HCEC 1CT (cell line): ENCODE measurements around the gene TAS2R1.
A peak's percentile ranks its signal among the peaks of the same experiment; 100 is the strongest.

Experiments used
- DNase-seq: peaks from one replicate; pipeline ENCODE4 v3.0.0-alpha.2; 2017

TAS2R1 gene, protein sequence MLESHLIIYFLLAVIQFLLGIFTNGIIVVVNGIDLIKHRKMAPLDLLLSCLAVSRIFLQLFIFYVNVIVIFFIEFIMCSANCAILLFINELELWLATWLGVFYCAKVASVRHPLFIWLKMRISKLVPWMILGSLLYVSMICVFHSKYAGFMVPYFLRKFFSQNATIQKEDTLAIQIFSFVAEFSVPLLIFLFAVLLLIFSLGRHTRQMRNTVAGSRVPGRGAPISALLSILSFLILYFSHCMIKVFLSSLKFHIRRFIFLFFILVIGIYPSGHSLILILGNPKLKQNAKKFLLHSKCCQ

DNA sequence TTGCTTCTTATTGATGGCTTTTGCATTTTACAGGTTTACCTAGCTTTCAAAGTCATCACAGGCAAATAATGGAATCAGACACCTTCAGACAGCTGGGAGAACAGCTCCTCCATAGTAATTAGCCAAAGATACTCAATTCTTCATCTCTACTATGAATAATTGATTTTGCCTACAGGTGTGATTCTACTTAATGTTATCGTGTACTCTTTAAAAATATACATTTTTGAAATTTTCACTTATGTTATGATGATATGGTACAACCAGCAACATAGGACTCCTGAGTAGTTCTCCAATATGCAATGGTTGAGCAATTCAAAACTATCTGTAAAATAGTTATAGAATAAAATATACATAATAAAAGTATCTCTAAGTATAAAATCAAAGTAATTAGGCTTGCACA is at the start of gene TAS2R1:
TAS2R1 (minus strand) TSS at position 101 of the 400 bp plus-strand sequence. CDS start 319 bp downstream, outside the sequence.
- no peak for DNase-seq

DNA sequence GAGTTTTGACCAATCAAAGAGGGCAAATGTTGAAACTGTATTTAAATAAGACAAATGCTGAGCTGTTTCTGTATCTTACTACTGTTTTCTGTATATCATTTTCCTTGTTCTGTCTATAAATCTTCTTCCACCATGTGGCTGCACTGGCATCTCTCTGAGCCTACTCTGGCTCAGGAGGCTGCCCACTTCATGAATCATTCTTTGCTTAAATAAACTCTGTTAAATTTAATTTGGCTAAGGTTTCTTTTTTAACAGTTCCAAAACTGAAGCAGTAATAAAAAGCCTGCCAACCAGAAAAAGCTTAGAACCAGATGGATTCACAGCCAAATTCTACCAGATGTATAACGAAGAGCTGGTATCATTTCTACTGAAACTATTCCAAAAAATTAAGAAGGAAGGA is 40.2 kb upstream of the TAS2R1 start:
- no peak for DNase-seq

DNA sequence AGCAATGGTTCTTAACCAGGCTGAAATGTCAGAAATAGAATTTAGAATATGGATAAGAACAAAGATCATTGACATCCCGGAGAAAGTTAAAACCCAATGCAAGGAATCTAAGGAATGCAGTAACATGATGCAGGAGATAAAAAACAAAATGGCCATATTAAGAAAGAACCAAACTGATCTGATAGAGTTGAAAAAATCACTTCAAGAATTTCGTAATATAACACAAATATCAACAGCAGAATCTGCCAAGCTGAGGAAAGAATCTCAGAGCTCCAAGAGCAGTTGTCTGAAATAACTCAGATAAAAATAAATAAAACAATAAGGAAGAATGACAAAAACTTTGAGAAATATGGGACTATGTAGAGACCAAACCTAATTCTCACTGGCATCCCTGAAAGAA is 37.8 kb upstream of the TAS2R1 start:
- DNase-seq, result no peak

DNA sequence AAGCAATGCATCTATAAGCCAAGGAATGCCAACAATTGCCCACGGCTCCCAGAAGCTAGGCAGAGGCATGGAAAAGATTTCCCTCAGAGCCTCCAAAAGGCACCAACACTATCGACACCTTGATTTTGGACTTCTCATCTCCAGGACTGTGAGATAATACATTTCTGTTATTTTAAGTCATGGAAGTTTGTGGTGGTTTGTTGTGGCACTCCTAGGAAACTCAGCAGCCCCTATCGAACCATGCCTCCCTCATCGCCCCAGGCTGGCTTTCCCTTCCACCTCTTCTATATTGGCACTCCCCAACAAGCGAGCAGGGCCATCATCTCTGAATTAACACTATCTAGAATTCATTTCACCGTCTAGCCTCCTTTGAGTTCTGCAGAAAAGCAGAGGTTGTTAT is 33.7 kb upstream of the TAS2R1 start:
- DNase-seq, result no peak

DNA sequence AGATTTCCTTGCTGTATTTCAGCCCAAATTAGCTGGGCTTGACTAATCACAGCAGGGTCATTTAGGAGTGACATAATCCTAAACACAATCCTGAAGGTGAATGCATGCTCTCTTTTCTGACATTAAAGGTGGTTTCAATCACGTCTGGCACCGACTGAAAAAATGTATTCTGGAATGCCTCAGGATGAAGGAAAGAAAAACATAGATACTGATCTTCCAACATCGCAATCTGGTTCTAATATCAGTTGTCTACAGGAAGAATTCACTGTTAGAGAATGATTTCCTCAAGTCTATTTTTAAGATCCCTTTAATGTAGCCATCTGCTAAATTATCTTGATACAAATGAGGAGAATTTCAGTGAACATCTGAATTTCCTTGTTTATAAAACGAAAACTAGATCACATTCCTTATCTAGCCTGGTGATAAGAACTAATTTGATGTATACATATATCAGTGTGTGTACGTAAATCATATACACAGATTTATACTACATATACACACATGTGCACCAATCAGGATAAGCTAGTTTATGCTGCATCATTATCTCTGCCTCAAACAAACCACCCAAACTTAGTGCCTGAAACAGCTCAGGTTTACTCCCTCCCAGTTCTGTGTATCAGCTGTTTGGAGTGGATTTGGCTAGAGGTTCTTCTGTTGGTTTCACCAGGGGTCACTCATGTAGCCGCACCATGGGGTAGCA is 31.3 kb upstream of the TAS2R1 start:
- DNase-seq, result no peak

DNA sequence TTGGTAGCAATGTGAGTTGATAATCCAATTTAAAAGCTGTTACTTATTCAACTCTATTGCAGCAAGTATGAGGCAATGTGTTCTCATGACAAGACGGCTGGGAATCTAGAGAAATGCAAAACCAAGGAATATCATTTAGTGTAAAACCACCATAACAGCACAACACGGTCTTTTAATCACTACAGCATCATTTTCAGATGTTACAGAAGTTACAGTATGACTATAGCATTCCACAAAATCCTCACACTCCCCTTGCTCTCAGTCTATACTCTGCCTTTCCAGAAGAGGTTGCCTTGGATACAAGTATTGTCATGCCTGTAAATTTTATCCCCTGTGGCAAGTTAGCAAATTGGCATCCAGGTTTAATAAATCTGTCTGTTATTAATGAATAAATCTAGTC is 28.6 kb upstream of the TAS2R1 start:
- no peak for DNase-seq

DNA sequence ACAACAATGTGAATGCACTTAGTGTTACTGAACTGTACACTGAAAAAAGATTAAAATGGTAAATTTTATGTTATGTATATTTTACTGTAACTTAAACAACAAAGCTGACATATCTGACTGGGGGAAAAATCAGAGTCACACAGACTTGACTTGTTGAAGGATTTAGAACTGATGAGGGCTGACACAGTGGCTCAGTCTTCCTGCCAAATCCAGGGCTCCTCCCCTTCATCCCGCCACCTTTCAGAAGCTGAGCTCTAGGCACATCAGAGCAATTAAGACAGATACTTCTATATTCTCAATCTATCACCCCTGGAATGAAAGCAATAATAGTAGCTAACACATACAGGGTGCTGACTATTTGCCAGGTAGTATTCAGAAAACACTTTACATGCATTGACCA is 27.7 kb upstream of the TAS2R1 start:
- no peak for DNase-seq

DNA sequence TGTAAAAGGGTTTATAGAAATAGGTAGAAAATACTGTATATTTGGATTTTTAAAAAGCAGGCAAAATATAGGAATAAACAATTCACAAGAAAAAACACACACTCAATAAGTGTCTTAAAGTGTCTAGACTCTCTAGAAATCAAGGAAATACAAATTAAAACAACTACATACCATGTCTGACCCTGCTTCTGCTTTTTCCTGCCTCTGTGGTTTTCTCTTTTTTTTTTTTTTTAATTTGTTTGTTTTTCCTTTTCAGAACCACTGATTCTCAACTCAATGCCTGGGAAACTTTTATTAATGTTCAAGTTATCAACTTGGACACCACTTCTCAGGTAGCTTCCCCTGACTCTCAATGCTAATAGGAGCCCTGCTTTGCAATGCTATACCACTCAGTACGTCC is 25.5 kb upstream of the TAS2R1 start:
- no peak for DNase-seq

DNA sequence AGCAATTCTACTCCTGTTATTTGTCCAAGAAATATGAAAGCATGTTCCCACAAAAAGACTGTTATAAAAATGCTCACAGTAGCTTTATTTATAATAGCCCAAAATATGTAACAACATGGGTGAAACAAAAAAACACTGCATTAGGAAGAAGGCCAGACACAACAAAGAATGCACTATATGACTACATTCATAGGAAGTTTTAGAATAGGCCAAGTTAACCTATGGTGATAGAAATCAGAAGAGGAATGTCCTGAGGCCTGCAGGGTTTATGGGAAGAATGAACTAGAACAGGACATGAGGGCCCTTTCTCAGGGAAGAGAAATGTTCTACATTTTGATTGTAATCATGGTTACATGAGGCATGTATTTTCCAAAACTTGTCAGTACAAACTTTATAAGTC is 24.7 kb upstream of the TAS2R1 start:
- DNase-seq, result no peak

DNA sequence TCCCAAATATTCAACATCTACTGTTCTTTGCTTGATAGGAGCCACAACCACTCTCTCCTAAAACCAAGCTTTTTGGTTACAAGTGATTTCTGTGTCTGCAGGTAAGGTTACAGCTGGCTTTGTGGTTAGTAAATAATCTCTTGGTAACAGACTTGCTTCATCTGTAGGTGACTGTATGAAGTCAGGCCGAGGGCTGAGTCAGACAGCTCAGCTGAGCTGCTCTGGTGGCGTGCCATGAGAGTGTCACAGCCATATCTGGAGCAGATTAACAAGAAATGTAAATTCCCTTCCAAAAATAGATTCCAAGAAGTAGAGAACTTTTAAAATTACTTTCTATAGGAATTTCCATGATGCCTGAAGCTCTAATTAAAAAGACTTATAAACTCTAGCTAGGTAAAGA is 23.7 kb upstream of the TAS2R1 start:
- DNase-seq, result peak; percentile 47

DNA sequence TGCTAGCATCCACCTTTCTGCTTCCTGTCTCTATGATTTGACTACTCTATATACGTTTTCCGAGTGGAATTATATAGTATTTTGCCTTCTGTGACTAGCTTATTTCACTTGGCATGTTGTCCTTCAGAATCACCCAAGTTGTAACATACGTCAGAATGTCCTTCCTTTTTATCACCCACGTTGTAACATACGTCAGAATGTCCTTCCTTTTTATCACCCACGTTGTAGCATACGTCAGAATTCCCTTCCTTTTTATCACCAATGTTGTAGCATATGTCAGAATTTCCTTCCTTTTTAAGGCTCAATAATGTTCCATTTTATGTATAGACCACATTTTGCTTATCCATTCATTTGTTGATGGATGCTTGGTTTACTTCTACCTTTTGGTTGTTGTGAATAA is 22.9 kb upstream of the TAS2R1 start:
- DNase-seq, result no peak

DNA sequence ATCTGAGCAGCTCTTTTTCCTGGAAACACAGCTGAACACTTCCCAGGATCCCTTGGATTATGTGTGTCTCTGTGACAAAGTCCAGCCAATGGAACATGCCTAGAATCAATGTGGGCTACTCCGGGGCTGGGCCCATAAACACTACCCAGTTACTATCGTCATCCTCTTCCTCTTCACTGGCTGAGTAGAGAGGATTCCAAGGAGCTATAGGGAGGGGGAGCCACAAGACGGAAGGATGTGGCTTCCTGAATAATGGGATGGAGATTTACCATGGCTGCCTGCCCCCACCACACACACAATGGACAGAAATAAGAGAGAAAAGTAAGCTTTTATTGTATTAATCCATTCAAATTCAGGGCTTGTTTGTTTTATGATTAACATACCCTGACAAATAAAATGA is 22.1 kb upstream of the TAS2R1 start:
- DNase-seq, result no peak

DNA sequence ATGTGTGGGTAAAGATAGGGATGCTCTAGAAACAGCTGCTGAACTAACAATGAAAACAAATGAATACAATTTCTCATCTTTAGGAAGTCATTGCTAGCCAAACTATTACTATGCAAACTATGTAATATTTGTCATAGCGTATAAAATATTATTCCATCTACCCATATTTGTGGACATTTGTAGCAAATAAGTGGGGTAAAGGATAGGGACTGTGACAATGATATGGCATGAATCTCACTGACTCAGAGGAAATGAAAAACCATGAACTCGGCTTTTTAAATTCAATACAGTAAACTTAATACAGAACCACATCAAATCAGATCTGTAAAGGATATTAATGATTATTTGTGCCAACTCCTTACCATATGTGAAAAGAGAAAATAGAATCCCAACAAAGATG is 16.7 kb upstream of the TAS2R1 start:
- no peak for DNase-seq

DNA sequence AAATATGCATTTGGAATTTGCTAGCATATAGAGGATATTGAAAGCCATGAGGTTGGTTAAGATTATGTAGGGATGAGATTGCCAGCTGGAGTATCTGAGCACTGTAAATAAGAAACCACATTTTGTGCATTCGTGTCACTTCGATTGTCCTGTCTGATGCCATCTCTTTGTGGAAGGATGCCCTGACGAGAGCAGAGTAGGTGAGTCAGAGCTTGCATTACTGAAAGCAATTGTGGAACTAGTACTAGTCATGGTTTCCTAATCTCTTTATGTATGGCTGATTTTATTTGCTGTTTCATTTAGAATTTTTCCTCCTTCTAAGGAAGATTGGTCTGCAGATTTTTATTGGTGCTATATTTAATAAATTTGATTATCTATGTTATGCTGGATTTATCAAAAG is 14.5 kb upstream of the TAS2R1 start:
- no peak for DNase-seq

DNA sequence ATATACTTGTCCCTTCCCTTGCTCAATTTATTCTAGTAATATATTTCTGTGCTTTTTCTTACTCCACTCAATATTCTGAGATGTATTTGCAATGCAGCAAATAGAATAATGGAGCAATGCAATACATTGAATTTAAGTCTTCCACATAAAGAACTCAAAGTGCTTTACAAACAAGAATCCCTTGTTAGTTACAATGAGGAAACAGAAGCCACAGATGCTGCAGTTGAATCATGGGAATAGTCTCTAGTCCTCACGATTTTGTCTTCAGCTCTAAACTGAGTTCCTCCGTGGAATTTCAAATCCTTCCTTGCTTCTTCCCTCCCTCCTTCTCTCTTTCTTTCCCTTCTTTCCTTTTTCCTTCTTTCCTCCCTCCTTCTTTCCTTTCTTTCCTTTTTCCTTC is 12.5 kb upstream of the TAS2R1 start:
- DNase-seq, result no peak

DNA sequence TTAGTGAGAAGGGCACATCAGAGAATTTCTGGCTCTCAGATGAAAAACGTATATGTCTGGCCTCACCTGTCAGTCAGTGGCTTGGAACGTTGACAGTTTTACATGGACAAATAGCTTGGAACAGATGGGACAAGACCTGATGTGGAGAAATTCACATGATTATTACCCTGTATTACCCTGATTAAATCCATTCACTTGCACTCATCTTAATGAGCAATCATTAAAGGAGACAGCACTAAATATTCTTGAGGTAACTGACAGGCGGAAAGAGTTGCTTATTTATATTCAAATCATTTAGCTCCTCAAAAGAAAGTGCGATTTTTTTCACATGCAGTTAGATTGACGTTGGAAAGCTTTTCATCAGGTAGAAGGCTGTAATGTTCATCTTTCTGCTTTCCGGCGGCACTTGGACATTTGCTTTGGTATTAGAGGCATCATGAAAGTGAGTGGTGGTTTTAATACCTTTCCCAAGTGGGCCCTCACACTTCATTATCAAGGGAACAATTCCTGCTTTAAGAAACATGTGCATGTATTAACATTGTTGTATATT is 11.7 kb upstream of the TAS2R1 start:
- DNase-seq, result no peak

DNA sequence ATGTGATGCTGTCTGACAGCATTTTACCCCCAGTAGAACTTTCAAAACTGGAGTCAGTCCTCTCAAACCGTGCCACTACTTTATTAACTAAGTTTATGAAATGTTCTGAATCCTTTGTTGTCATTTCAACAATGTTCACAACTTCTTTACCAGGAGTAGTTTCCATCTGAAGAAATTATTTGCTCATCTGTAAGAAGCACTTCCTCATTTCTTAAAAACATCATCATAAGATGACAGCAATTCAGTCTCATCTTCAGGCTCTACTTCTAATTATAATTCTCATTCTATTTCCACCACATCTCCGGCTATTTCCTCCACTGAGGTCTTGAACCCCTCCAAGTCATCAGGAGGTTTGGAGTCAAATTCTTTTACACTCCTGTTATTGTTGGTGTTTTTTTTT is 2.3 kb upstream of the TAS2R1 start:
- no peak for DNase-seq

DNA sequence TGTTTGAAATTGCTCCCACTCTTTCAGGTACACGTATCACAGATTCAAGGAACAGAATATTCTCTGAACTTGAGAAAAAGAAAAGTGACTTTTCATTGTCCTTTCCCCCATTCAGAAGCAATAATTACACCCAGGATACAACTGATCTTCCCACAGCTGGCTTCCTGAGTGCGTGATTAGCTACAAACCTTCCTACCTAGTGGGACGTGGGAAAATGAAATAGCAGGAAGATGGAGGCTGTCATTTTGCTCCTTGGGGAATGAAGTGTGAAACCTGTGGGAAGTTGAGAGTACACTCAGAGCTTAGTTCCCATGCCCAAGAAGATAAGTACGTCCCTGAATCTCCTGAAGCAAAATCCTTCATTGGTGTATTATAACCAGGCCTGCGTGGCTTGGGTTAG is 2.6 kb downstream of the TAS2R1 start:
- no peak for DNase-seq

DNA sequence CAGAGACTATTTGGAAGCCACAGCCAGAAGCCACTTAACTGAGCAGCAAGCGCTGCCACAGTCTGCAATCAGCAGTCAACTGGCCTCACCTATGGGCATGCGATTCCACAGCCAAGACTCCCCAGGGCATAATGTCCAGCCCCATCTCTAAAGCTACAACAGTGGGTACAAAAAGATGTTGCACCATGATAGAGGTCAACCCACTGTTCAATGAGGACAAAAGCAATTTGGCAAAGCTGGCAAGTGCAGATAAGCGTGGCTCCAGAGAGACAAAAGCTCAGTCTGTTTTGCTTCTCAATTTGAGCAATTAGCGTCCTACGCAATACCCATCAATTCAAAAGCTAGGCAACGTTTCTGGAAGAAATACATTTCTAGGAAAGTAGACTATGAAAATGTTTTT is 3.2 kb downstream of the TAS2R1 start:
- DNase-seq, result no peak

DNA sequence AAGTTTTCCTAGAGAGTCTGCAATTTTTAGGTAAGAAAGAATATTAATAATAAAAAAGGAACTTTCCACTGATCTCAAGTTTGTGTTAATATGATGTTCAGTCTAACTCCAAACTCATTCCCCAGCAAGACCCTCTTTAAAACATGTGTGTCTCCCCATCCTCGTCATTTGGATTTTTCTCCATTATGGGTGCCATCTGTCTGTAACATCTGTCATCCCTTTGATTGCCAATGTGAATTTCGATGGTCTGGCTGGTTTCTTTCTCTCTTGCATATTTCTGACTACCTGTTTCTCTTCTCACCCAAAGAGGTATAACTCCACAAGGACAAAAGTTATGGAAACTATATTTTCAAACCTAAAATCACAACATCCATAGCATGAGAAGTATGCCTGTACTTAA is 4.4 kb downstream of the TAS2R1 start:
- no peak for DNase-seq

DNA sequence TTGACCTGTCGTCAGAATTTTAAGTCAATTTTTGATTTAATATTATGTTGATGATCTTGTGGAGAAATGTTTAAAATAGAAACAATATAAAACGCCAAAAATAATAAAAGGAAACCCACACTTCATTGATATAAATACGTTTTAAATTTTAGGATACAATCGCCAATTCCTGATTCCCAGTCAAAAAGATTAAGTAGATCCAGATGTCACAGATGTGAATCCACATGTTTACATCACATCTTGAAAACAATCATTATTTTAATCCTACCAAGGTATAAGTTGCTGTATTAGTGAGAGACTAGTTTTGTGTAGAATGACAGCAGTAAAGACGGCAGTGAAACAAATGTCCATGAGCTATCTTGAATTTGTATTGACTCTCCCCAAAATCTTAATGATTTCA is 4.9 kb downstream of the TAS2R1 start:
- no peak for DNase-seq

DNA sequence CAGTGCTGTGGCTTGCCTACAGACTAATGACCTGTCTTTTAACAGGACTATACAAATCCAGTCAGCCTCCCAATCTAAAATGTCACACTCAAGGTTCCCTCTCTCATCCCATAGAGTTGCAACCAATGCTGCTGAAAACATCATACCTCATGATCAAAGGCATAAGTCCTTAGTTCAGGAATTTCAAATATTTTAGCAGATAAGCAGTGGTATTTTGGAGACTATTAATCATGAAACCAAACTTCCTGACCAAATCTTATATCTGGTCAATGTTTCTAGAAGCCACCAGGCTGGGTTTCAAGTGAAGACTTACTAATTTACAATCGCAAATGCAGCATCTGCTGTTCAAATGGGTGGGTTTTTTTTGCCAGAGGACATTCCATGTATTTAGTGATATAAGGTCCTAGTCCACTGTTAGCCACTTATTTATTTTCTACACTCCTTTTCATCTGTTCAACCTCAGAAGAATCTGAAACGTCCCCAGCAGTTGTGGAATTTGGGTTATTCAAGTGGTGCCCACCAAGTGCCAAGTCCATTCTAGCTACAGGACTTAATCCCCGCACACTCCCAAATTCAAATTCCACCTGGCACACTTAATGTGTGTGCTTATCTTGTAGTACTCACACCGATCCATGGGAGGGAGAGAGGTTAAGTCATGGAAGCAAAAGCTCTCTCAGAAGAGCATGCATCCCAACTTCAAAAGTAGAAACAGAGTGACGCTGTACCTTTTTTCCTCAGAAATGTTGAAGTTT is 5.8 kb downstream of the TAS2R1 start:
- no peak for DNase-seq

DNA sequence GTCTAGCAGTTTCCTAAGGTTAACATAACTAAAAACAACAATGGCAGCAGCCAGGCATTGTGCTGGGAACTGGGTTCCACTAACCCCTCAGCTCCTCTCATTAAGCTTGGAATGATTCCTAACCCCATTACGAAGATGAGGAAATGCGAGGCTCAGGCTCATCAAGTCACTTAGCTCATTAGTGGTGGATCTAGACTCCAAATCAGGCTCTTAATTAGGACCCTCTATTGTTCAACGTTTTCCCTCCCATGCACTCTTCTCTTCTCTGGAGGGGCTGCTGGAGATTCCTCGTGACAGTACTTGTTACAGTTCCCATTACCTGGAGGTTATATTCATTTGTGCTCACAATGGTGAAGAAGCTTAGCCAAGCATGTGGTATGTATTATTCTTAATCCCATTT is 6.5 kb downstream of the TAS2R1 start:
- no peak for DNase-seq

DNA sequence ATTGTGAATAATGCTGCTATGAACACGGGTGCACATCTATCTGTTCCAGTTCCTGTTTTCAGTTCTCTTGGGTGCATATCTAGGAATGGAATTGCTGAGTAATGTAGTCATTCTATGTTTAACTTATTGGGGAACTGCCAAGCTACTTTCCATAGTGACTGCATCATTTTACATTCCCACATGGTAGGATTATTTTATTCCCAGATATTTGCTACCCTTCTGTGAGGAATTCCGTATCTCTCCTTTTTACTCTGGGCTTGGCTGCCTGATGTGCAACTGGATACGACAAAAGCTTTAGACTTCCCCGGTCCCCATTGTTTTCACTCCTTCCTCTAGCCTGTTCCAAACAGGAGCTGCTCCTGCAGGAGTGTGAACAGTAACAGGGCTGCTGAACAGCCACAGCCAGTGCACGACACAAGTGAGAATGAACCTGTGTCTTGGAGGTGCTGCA is 7.2 kb downstream of the TAS2R1 start:
- DNase-seq, result peak; percentile 78
